HepG2 (cell line): ENCODE measurements around the gene SEMA3F. TPM values are rescaled to one million over a fixed set of nuclear protein-coding genes. Genes with fewer than 3 reads are reported as not detected.
A peak's percentile ranks its signal among the peaks of the same experiment; 100 is the strongest.

Source experiments
- ATAC-seq: fragments of 200-7000 bp; cut with Tn5 transposase; 3 replicates; pipeline ENCODE4 v1.9.1; 2020; ENCODE audit warnings: mild to moderate bottlenecking, moderate library complexity
- BruUV-seq: library from RNA; stranded (reverse); fragments of 400-500 nt; replicated peaks from 2 replicates; lab custom pipeline; 2021; lab: Mats Ljungman, UMichigan
- CTCF ChIA-PET: fragments of 300-600 bp; formaldehyde crosslinking; extraction: SDS; loops from one replicate; lab custom pipeline; 2021; ENCODE audit warnings: low total read pairs, inconsistent platforms, low intra/inter-chr PET ratio; lab: Yijun Ruan, JAX
- POLR2A ChIA-PET: fragments of 350-600 bp; sonication (Branson Sonifier 250); formaldehyde crosslinking; loops from one replicate; lab custom pipeline; 2020; ENCODE audit warnings: antibody characterized with exemption, inconsistent platforms; lab: Yijun Ruan, JAX
- DNase-seq: peaks from one replicate; pipeline ENCODE4 v3.0.0-alpha.2; 2015; ENCODE audit warnings: low spot score
- FAIRE-seq: peaks from 3 replicates; lab custom pipeline; 2011; peaks lifted over from hg19 to GRCh38; lab: Jason Lieb, UNC
- H2AFZ ChIP-seq: one replicate; pipeline ENCODE4 v1.6.1; 2011; ENCODE audit warnings: low read length, inconsistent platforms
- H3K27ac ChIP-seq: fragments of 300-600 bp; 3 replicates; pipeline ENCODE4 v1.8.0; 2011; ENCODE audit warnings: mixed run types, mild to moderate bottlenecking, mixed read lengths, low read length, inconsistent platforms; ENCODE audit not compliant: insufficient read depth; ENCODE audit errors: extremely low read length
- H3K27me3 ChIP-seq, 2 experiments: fragments of 200-600 bp in 1 of 2; 2 replicates in 1 of 2; 3 replicates in 1 of 2; pipeline versions ENCODE4 v1.6.0 to v1.8.0; 2011; ENCODE audit warnings: low read length in 2 of 2, mild to moderate bottlenecking in 2 of 2, moderate library complexity in 2 of 2, inconsistent platforms in 1 of 2; ENCODE audit not compliant: insufficient read depth in 2 of 2, control insufficient read depth in 1 of 2
- H3K36me3 ChIP-seq, 2 experiments: fragments of 200-600 bp in 1 of 2; replicated peaks in 1 of 2; 2 replicates in 1 of 2; 3 replicates in 1 of 2; pipeline versions ENCODE4 v1.5.1 to v1.8.0; 2011; ENCODE audit warnings: low read length in 2 of 2, inconsistent platforms in 1 of 2; ENCODE audit not compliant: insufficient read depth in 2 of 2, control insufficient read depth in 1 of 2
- H3K4me1 ChIP-seq: 2 replicates; pipeline ENCODE4 v1.5.1; 2012; ENCODE audit warnings: low read length, inconsistent platforms; ENCODE audit not compliant: insufficient read depth
- H3K4me2 ChIP-seq: 2 replicates; pipeline ENCODE4 v1.6.0; 2011; ENCODE audit warnings: low read depth, low read length, inconsistent platforms
- H3K4me3 ChIP-seq, 3 experiments: fragments of 200-600 bp in 1 of 3; sonication (generic), shearing (Covaris generic) in 1 of 3; replicated peaks in 1 of 3; 2 replicates each; pipeline ENCODE4 v1.5.1; 2011 to 2016; ENCODE audit warnings: low read length in 3 of 3, inconsistent platforms in 2 of 3, low read depth in 2 of 3, mild to moderate bottlenecking in 2 of 3, control low read depth in 1 of 3, mixed read lengths in 1 of 3; ENCODE audit not compliant: insufficient read depth in 1 of 3
- H3K79me2 ChIP-seq: one replicate; pipeline ENCODE4 v1.6.1; 2011; ENCODE audit warnings: low read length, inconsistent platforms; ENCODE audit not compliant: insufficient read depth
- H3K9ac ChIP-seq: 2 replicates; pipeline ENCODE4 v1.6.0; 2011; ENCODE audit warnings: mild to moderate bottlenecking, low read depth, low read length, inconsistent platforms; ENCODE audit not compliant: insufficient read depth
- H3K9me3 ChIP-seq: 2 replicates; pipeline ENCODE4 v1.5.1; 2012; ENCODE audit warnings: mild to moderate bottlenecking, low read length
- H4K20me1 ChIP-seq: 2 replicates; pipeline ENCODE4 v1.6.0; 2011; ENCODE audit warnings: inconsistent platforms, mild to moderate bottlenecking, low read length, moderate library complexity; ENCODE audit not compliant: insufficient read depth
- EHMT2 ChIP-seq: fragments of 200-600 bp; sonication (generic); IDR thresholded peaks from 2 replicates; pipeline ENCODE4 v1.7.0; 2017; ENCODE audit warnings: antibody characterized with exemption, low read depth, low read length, borderline replicate concordance
- FOXK2 ChIP-seq: fragments of 450-650 bp; IDR thresholded peaks from 2 replicates; pipeline ENCODE4 v1.6.1; 2016
- JUN ChIP-seq: sonication (generic); formaldehyde crosslinking; IDR thresholded peaks from 2 replicates; pipeline ENCODE4 v1.4.0; 2020; ENCODE audit warnings: mild to moderate bottlenecking, missing genetic modification reagents
- SRSF9 ChIP-seq: fragments of 200-400 bp; formaldehyde crosslinking; IDR thresholded peaks from 2 replicates; pipeline ENCODE4 v1.6.1; 2018; ENCODE audit warnings: borderline replicate concordance, mild to moderate bottlenecking, low read depth, low read length; ENCODE audit not compliant: insufficient read depth, poor library complexity, severe bottlenecking
- SUZ12 ChIP-seq: fragments of 150-350 bp; IDR thresholded peaks from 2 replicates; pipeline ENCODE4 v1.6.1; 2014; ENCODE audit warnings: low read depth, low read length
- TBX3 ChIP-seq: fragments of 450-650 bp; IDR thresholded peaks from 2 replicates; pipeline ENCODE4 v1.6.1; 2017; ENCODE audit warnings: antibody characterized with exemption, mild to moderate bottlenecking, inconsistent platforms, borderline replicate concordance
- ZBTB8A ChIP-seq: sonication (generic); formaldehyde crosslinking; IDR thresholded peaks from 2 replicates; pipeline ENCODE4 v1.4.0; 2020; ENCODE audit warnings: mild to moderate bottlenecking, low read depth, missing genetic modification reagents, borderline replicate concordance
- ZFP82 ChIP-seq: sonication (generic); formaldehyde crosslinking; IDR thresholded peaks from 2 replicates; pipeline ENCODE4 v1.5.1; 2020; ENCODE audit warnings: mild to moderate bottlenecking, missing genetic modification reagents, borderline replicate concordance
- ZNF232 ChIP-seq: sonication (generic); formaldehyde crosslinking; IDR thresholded peaks from 2 replicates; pipeline ENCODE4 v1.4.0; 2020; ENCODE audit warnings: missing genetic modification reagents, borderline replicate concordance
- ZNF331 ChIP-seq: sonication (generic); formaldehyde crosslinking; IDR thresholded peaks from 2 replicates; pipeline ENCODE4 v1.4.0; 2020; ENCODE audit warnings: missing genetic modification reagents
- ZNF75D ChIP-seq: sonication (generic); formaldehyde crosslinking; IDR thresholded peaks from 2 replicates; pipeline ENCODE4 v1.8.1; 2023; ENCODE audit warnings: missing genetic modification reagents, mild to moderate bottlenecking, borderline replicate concordance
- ZSCAN12 ChIP-seq: sonication (generic); formaldehyde crosslinking; IDR thresholded peaks from 2 replicates; pipeline ENCODE4 v1.9.0; 2021; ENCODE audit warnings: mild to moderate bottlenecking, missing genetic modification reagents
- ZZZ3 ChIP-seq: sonication (generic); formaldehyde crosslinking; IDR thresholded peaks from 2 replicates; pipeline ENCODE4 v1.4.0; 2020; ENCODE audit warnings: missing genetic modification reagents, mild to moderate bottlenecking, borderline replicate concordance
- WGBS: methylation state at CpG from one replicate; pipeline ENCODE4 v1.1.6; 2017; ENCODE audit warnings: low lambda C conversion rate; 5-methylcytosine and 5-hydroxymethylcytosine counted together
- in situ Hi-C: cut with HindIII; loops from 2 replicates; pipeline ENCODE4 v1.10.0; 2017; ENCODE audit warnings: low pct_unique_long_range_greater_than_20kb; ENCODE audit not compliant: extremely low pct_ligation_motif_present
- intact Hi-C: fragments of 100-400 bp; cut with micrococcal nuclease; formaldehyde crosslinking; loops from one replicate; pipeline ENCODE4 v1.10.0; 2022; ENCODE audit not compliant: unreplicated experiment
- polyA plus RNA-seq, 8 experiments: library from polyadenylated mRNA; depleted of rRNA in 3 of 8; stranded (reverse) in 7 of 8; unstranded in 1 of 8; fragments of >200 nt; fragmentation: Illumina TruSeq in 4 of 8; extraction: Trizol in 4 of 8; gene quantifications; 2 replicates each; pipeline versions ENCODE4 v1.2.1 to v1.2.3, GENCODE V29; 2011 to 2016; ENCODE audit warnings: low read depth in 4 of 8, missing spikeins in 1 of 8, mixed read lengths in 1 of 8; ENCODE audit not compliant: insufficient read depth in 1 of 8
- total RNA-seq, 5 experiments: library from RNA; depleted of rRNA; stranded (reverse); fragments of >200 nt; fragmentation: Illumina TruSeq; extraction: Trizol; gene quantifications; 2 replicates each; pipeline ENCODE4 v1.2.3, GENCODE V29; 2016; ENCODE audit warnings: low read depth in 1 of 5
- TF ChIP-seq, protein P1 (sequence below): sonication (generic); formaldehyde crosslinking; IDR thresholded peaks from 2 replicates; pipeline ENCODE4 v1.8.0; 2022; ENCODE audit warnings: missing genetic modification reagents, mild to moderate bottlenecking, borderline replicate concordance
- TF ChIP-seq, protein P2 (sequence below): sonication (generic); formaldehyde crosslinking; IDR thresholded peaks from 2 replicates; pipeline ENCODE4 v1.8.1; 2022; ENCODE audit warnings: mild to moderate bottlenecking, missing genetic modification reagents
- TF ChIP-seq, protein P3 (sequence below): sonication (generic); formaldehyde crosslinking; IDR thresholded peaks from 2 replicates; pipeline ENCODE4 v1.4.0; 2020; ENCODE audit warnings: missing genetic modification reagents, mild to moderate bottlenecking, borderline replicate concordance
- TF ChIP-seq, protein P4 (sequence below): sonication (generic); formaldehyde crosslinking; IDR thresholded peaks from 2 replicates; pipeline ENCODE4 v1.4.0; 2020; ENCODE audit warnings: mild to moderate bottlenecking, missing genetic modification reagents, borderline replicate concordance

Gene SEMA3F
- total and polyA plus RNA-seq, 2 of the 13 experiments (the other 11 are each of a cell fraction or from before 2014, with no cell fraction given) = 7.6 to 17.2 TPM

DNA sequence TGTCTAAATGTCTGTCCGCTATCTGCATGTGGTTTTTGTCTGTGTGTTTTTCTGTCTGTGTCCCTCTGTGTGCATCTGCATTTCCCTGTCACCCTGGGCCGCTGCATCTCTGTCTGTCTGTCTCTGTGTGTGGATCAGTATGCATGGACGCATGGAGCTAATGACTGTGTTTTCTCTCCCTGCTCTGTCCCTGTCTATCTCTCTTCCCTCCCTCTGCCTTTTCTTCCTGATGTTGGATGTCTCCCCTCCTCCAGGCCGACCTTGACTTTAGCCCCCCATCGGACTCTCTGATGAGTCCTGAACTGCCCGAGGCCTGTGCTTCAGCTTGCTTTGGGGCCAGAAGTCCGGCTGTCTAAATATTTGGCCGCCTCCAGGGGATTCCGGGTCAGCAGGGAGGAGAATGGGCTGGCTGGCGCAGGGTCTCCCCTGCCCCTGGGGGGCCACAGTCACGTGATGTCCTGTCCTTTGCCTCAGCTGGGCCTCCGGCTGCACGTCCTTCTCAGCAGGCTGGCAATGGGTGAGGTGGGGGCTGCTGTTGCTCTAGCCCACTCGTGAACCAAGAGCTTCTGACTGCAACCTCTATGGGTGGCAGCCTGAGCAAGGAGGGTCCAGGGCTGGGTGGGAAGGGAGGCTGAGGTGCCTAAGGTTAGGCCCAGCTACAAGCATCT, 53.7 kb downstream of the SEMA3F start:
- peak overlapping the region in 2 of 3 experiments; percentile 35 to 64; a peak in 4 of 6 replicates for H3K4me3 ChIP-seq
- peak overlapping the region; percentile 85 for H3K4me2 ChIP-seq
- WGBS = 0% methylated on average over 11 of the region's 14 CpGs
- H3K9ac ChIP-seq = peak overlapping the region; percentile 70
- POLR2A ChIA-PET = interaction anchor here (0.8 to 16.5 kb wide), 17 partner anchors 3 to 94 kb away, joined by 3 to 844 read pairs (median 12); partner anchors contain the start of genes GNAI2, HYAL1, HYAL3 and IFRD2
- ATAC-seq = peak; percentile 37
- CTCF ChIA-PET = no interaction called here
- peaks cover 57% of the 10 kb centered on the region for H3K79me2 ChIP-seq
- peaks cover 0 to 4% of the 10 kb centered on the region in 2 experiments; a peak in 2 of 5 replicates for H3K36me3 ChIP-seq
- H3K4me1 ChIP-seq = peaks cover 87% of the 10 kb centered on the region
- peak; percentile 93 for DNase-seq
- H2AFZ ChIP-seq = no peak overlapping the region
- peak; percentile 93 for FAIRE-seq
- BruUV-seq = no TSS peak
- intact Hi-C loops = no loop called here
- H3K9me3 ChIP-seq = no peaks in the 10 kb centered on the region
- H3K27me3 ChIP-seq = no peaks in the 10 kb centered on the region
- H4K20me1 ChIP-seq = peaks cover 4% of the 10 kb centered on the region; the same call in 1 of the 2 replicates
- in situ Hi-C loops = no loop called here
- H3K27ac ChIP-seq = peak overlapping the region; percentile 99
- TF ChIP-seq FOXK2 (peak; percentile 69; the same call in 1 of the 2 replicates), ZFP82 (CRISPR knock-in tag) (no peak), ZNF75D (CRISPR knock-in tag) (no peak), ZSCAN12 (0 out of 2 replicates have a peak, but pooled peaks have one; percentile 44), SUZ12 (no peak), TBX3 (no peak), JUN (CRISPR knock-in tag) (peak; percentile 89), ZZZ3 (CRISPR knock-in tag) (0 out of 2 replicates have a peak, but pooled peaks have one; percentile 36), ZNF232 (CRISPR knock-in tag) (peak; percentile 47; the same call in 1 of the 2 replicates), ZNF331 (CRISPR knock-in tag) (peak; percentile 64), EHMT2 (no peak), ZBTB8A (CRISPR knock-in tag) (no peak; the same call in 1 of the 2 replicates), SRSF9 (no peak)
- TF ChIP-seq, protein P1, sequence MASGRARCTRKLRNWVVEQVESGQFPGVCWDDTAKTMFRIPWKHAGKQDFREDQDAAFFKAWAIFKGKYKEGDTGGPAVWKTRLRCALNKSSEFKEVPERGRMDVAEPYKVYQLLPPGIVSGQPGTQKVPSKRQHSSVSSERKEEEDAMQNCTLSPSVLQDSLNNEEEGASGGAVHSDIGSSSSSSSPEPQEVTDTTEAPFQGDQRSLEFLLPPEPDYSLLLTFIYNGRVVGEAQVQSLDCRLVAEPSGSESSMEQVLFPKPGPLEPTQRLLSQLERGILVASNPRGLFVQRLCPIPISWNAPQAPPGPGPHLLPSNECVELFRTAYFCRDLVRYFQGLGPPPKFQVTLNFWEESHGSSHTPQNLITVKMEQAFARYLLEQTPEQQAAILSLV (CRISPR knock-in tag) = 0 out of 2 replicates have a peak, but pooled peaks have one; percentile 18
- TF ChIP-seq, protein P2, sequence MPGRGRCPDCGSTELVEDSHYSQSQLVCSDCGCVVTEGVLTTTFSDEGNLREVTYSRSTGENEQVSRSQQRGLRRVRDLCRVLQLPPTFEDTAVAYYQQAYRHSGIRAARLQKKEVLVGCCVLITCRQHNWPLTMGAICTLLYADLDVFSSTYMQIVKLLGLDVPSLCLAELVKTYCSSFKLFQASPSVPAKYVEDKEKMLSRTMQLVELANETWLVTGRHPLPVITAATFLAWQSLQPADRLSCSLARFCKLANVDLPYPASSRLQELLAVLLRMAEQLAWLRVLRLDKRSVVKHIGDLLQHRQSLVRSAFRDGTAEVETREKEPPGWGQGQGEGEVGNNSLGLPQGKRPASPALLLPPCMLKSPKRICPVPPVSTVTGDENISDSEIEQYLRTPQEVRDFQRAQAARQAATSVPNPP (CRISPR knock-in tag) = peak; percentile 96
- TF ChIP-seq, protein P3, sequence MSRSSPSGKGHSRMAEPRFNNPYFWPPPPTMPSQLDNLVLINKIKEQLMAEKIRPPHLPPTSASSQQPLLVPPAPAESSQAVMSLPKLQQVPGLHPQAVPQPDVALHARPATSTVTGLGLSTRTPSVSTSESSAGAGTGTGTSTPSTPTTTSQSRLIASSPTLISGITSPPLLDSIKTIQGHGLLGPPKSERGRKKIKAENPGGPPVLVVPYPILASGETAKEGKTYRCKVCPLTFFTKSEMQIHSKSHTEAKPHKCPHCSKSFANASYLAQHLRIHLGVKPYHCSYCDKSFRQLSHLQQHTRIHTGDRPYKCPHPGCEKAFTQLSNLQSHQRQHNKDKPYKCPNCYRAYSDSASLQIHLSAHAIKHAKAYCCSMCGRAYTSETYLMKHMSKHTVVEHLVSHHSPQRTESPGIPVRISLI = peak; percentile 64; the same call in 1 of the 2 replicates
- TF ChIP-seq, protein P4, sequence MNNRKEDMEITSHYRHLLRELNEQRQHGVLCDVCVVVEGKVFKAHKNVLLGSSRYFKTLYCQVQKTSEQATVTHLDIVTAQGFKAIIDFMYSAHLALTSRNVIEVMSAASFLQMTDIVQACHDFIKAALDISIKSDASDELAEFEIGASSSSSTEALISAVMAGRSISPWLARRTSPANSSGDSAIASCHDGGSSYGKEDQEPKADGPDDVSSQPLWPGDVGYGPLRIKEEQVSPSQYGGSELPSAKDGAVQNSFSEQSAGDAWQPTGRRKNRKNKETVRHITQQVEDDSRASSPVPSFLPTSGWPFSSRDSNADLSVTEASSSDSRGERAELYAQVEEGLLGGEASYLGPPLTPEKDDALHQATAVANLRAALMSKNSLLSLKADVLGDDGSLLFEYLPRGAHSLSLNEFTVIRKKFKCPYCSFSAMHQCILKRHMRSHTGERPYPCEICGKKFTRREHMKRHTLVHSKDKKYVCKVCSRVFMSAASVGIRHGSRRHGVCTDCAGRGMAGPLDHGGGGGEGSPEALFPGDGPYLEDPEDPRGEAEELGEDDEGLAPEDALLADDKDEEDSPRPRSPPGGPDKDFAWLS (CRISPR knock-in tag) = peak; percentile 66; the same call in 1 of the 2 replicates
